Fibroblast of lung (primary cell): ENCODE results near the gene CBX6. TPM values are rescaled to one million over a fixed set of nuclear protein-coding genes. Genes with fewer than 3 reads are reported as not detected.

ENCODE experiments used
- DNase-seq, 2 donors: peaks; one replicate each; pipeline versions ENCODE4 v3.0.0 to v3.0.0-alpha.2; 2010; ENCODE audit warnings: low read depth in 2 of 2
- H2AFZ ChIP-seq: 2 replicates; pipeline ENCODE4 v1.5.1; 2012; ENCODE audit warnings: low read length, control low read depth, inconsistent platforms
- H3K27ac ChIP-seq: 2 replicates; pipeline ENCODE4 v1.5.1; 2011; ENCODE audit warnings: low read length, control low read depth; ENCODE audit not compliant: insufficient read depth
- H3K27me3 ChIP-seq: 2 replicates; pipeline ENCODE4 v1.5.1; 2011; ENCODE audit warnings: mild to moderate bottlenecking, low read length; ENCODE audit not compliant: control insufficient read depth, insufficient read depth
- H3K36me3 ChIP-seq: 2 replicates; pipeline ENCODE4 v1.5.1; 2011; ENCODE audit warnings: low read length; ENCODE audit not compliant: control insufficient read depth, insufficient read depth
- H3K4me1 ChIP-seq: 2 replicates; pipeline ENCODE4 v1.5.1; 2011; ENCODE audit warnings: low read length; ENCODE audit not compliant: control insufficient read depth, insufficient read depth; ENCODE audit errors: extremely low read depth
- H3K4me2 ChIP-seq: 2 replicates; pipeline ENCODE4 v1.5.1; 2011; ENCODE audit warnings: low read length, control low read depth; ENCODE audit not compliant: insufficient read depth; ENCODE audit errors: extremely low read depth
- H3K4me3 ChIP-seq, 4 experiments: fragments of 200-600 bp in 1 of 4; sonication (generic) in 1 of 4; replicated peaks in 1 of 4; 2 replicates each; pipeline ENCODE4 v1.5.1; 2011 to 2016; ENCODE audit warnings: low read length in 4 of 4, low read depth in 3 of 4, mild to moderate bottlenecking in 3 of 4, control low read depth in 2 of 4, inconsistent platforms in 1 of 4, mixed read lengths in 1 of 4; ENCODE audit not compliant: insufficient read depth in 1 of 4; ENCODE audit errors: control extremely low read depth in 1 of 4
- H3K79me2 ChIP-seq: 2 replicates; pipeline ENCODE4 v1.5.1; 2012; ENCODE audit warnings: mild to moderate bottlenecking, low read length, inconsistent platforms; ENCODE audit not compliant: control insufficient read depth, insufficient read depth
- H3K9ac ChIP-seq: 2 replicates; pipeline ENCODE4 v1.5.1; 2011; ENCODE audit warnings: mild to moderate bottlenecking, low read length, control low read depth; ENCODE audit not compliant: insufficient read depth
- H3K9me3 ChIP-seq: 2 replicates; pipeline ENCODE4 v1.5.1; 2012; ENCODE audit warnings: low read depth, low read length; ENCODE audit not compliant: control insufficient read depth, insufficient read depth
- H4K20me1 ChIP-seq: 2 replicates; pipeline ENCODE4 v1.5.1; 2011; ENCODE audit warnings: low read length; ENCODE audit not compliant: control insufficient read depth, insufficient read depth; ENCODE audit errors: extremely low read depth
- EZH2 ChIP-seq: IDR thresholded peaks from 2 replicates; pipeline ENCODE4 v1.5.1; 2012; ENCODE audit warnings: low read length, control low read depth, mild to moderate bottlenecking; ENCODE audit errors: missing control alignments
- polyA plus RNA-seq, 2 donors: library from polyadenylated mRNA; depleted of rRNA in 1 of 2; stranded (reverse) in 1 of 2; unstranded in 1 of 2; fragments of >200 nt; gene quantifications; 2 replicates each; pipeline ENCODE4 v1.2.1, GENCODE V29; 2011 to 2012; ENCODE audit warnings: missing spikeins in 1 of 2
- total RNA-seq: library from RNA; depleted of rRNA; stranded (reverse); fragments of >200 nt; gene quantifications from 2 replicates; pipeline ENCODE4 v1.2.1, GENCODE V29; 2014
- TF ChIP-seq, protein P1 (sequence below), 2 donors: IDR thresholded peaks in 1 of 2; conservative IDR thresholded peaks in 1 of 2; 1 replicate in 1 of 2; 2 replicates in 1 of 2; pipeline ENCODE4 v1.5.1; 2011 to 2012; ENCODE audit warnings: low read length in 2 of 2, control low read depth in 1 of 2, inconsistent platforms in 1 of 2, low read depth in 1 of 2, mild to moderate bottlenecking in 1 of 2

Gene CBX6
- total and polyA plus RNA-seq, 2 donors (not counting 1 experiment from before 2014, with no cell fraction given) = 20.3 to 53.8 TPM

DNA sequence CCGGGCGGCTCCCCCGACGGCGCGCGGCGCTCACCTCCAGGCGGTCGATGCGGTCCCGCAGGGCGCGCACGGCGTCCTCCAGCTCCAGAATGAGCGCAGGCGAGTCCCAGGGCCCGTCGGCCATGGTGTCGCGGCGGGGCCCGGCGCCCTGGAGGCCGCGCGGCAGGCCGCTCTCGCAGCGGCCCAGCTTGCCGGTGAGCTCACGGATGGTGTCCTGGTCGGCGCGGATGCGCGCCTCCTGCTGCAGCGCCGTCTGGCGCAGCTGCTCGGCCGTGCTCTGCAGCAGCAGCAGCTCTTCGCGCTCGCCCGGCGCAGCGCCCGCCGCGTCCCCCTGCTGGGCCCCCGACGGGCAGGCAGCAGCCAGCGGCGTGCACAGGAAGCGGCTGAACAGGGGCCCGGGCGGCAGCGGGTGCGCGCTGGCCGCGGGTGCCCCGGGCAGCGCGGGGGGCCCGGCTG, 28.8 kb downstream of the CBX6 start:
- TF ChIP-seq EZH2 = no peak
- TF ChIP-seq, protein P1, sequence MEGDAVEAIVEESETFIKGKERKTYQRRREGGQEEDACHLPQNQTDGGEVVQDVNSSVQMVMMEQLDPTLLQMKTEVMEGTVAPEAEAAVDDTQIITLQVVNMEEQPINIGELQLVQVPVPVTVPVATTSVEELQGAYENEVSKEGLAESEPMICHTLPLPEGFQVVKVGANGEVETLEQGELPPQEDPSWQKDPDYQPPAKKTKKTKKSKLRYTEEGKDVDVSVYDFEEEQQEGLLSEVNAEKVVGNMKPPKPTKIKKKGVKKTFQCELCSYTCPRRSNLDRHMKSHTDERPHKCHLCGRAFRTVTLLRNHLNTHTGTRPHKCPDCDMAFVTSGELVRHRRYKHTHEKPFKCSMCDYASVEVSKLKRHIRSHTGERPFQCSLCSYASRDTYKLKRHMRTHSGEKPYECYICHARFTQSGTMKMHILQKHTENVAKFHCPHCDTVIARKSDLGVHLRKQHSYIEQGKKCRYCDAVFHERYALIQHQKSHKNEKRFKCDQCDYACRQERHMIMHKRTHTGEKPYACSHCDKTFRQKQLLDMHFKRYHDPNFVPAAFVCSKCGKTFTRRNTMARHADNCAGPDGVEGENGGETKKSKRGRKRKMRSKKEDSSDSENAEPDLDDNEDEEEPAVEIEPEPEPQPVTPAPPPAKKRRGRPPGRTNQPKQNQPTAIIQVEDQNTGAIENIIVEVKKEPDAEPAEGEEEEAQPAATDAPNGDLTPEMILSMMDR (conservative IDR thresholded peaks at IDR 0.05 in 1 of 2, IDR thresholded peaks at IDR 0.05 in 1 of 2; ENCODE audit: low read depth in 1 of 2, low read length in 2 of 2) = peak; percentile 6 to 23
- H3K4me3 ChIP-seq = peak overlapping the region in 1 of 4 experiments; percentile 28
- no peaks in the 10 kb centered on the region for H3K9me3 ChIP-seq
- H3K36me3 ChIP-seq = no peaks in the 10 kb centered on the region
- no peak overlapping the region for H3K27ac ChIP-seq
- no peak overlapping the region for H3K4me2 ChIP-seq
- no peaks in the 10 kb centered on the region for H3K4me1 ChIP-seq
- H4K20me1 ChIP-seq = no peaks in the 10 kb centered on the region
- no peaks in the 10 kb centered on the region for H3K79me2 ChIP-seq
- peak; percentile 83 for DNase-seq
- H3K27me3 ChIP-seq = peaks cover 29% of the 10 kb centered on the region
- no peak overlapping the region for H2AFZ ChIP-seq
- H3K9ac ChIP-seq = no peak overlapping the region

DNA sequence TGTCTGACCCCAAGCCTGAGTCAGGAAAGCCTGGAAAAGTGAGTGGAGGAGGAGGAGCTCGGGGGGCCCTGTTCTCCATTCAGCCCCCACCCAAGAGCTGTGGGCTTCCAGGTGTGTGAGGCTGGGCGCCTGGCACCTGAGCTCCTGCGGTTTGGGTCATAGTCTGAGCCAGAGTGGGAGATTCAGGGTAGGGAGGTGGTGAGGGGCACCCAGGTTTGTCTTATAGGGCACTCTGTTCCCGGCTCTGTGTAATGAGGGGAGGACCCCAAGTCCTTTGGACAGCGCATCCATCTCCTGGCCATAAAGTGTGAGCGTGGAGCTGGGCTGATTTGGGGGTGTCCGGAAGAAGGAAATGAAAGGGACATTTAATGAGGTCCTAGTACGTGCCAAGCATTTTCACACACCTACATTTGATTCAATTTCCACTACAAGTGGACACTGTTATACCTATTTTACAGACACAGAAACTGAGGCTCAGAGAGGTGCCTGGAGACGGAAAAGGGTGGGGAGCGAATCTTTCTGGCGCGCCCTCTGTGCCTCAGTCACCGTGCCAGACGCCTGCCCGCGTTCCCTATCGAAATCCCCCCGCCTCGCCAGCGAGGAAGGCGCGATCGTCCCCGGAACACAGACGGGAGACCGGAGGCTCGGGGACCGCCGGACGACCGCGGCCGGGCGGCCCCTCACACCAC, 29.4 kb downstream of the CBX6 start:
- Histone ChIP-seq H3K27ac (no peak overlapping the region), H3K9ac (no peak overlapping the region), H3K36me3 (no peaks in the 10 kb centered on the region), H3K9me3 (no peaks in the 10 kb centered on the region), H3K4me3 (peak overlapping the region in 2 of 4 experiments; percentile 16 to 28), H3K27me3 (peaks cover 29% of the 10 kb centered on the region), H3K4me2 (no peak overlapping the region), H4K20me1 (no peaks in the 10 kb centered on the region), H3K79me2 (no peaks in the 10 kb centered on the region), H3K4me1 (no peaks in the 10 kb centered on the region), H2AFZ (no peak overlapping the region)
- TF ChIP-seq EZH2 = peak; percentile 63
- TF ChIP-seq, protein P1 (conservative IDR thresholded peaks at IDR 0.05 in 1 of 2, IDR thresholded peaks at IDR 0.05 in 1 of 2; ENCODE audit: low read depth in 1 of 2, low read length in 2 of 2) = no peak
- DNase-seq = no peak

DNA sequence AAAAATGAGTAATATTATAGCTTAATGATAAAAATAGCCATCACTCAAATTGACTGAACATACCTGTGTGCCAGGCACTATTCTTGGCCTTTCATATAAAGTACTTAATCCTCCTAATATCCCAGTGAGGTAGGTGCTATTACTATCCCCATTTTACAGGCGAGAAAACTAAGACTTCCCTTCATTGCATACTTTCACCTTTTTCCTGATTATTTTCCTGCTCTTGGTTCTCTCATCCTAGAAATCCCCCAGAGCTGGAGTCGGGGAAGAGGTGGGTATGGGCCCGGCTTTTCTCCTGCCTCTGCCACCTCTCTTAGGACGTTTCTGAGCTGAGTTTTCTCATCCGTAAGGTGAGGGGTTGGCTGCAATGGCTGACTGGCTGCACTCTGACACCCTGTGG, 30.4 kb downstream of the CBX6 start:
- H3K9ac ChIP-seq = no peak overlapping the region
- DNase-seq = no peak

More for the DNA sequence above, 30.4 kb downstream of the CBX6 start:
- TF ChIP-seq, protein P1 (conservative IDR thresholded peaks at IDR 0.05 in 1 of 2, IDR thresholded peaks at IDR 0.05 in 1 of 2; ENCODE audit: low read depth in 1 of 2, low read length in 2 of 2) = no peak
- no peak for TF ChIP-seq EZH2
- H3K4me2 ChIP-seq = no peak overlapping the region
- no peaks in the 10 kb centered on the region for H4K20me1 ChIP-seq
- H3K27me3 ChIP-seq = peaks cover 29% of the 10 kb centered on the region
- no peak overlapping the region for H3K4me3 ChIP-seq
- H3K4me1 ChIP-seq = no peaks in the 10 kb centered on the region
- H3K9me3 ChIP-seq = no peaks in the 10 kb centered on the region
- H2AFZ ChIP-seq = no peak overlapping the region
- no peaks in the 10 kb centered on the region for H3K79me2 ChIP-seq
- H3K27ac ChIP-seq = no peak overlapping the region
- no peaks in the 10 kb centered on the region for H3K36me3 ChIP-seq
